ENCODE data around the gene NAV1.

DNA sequence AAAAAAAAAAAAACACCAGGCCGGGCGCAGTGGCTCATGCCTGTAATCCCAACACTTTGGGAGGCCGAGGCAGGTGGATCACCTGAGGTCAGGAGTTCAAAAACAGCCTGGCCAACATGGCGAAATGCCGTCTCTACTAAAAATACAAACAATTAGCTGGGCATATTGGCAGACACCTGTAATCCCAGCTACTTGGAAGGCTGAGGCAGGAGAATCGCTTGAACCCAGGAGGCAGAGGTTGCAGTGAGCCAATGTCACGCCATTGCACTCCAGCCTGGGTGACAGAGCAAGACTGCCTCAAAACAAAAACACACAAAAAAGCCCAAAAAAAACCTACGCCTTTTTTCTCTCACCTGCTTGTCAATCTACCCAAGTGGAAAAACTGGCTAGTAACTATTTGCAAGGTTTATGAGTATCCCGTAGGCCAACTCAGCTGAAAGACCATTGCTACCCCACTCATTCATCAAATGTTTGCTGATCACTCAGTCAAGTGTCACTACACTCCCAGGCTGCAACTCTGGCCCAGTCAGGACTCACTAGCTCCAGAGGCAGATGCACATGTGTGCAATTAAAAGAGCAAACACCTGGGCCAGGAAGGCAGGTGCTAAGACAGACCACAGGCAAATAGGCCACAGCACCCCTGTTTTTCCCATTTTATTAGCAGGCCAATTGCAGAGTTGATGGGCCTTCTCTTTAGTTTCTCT, 34.0 kb upstream of the NAV1 start:
- TF ChIP-seq, protein P1, sequence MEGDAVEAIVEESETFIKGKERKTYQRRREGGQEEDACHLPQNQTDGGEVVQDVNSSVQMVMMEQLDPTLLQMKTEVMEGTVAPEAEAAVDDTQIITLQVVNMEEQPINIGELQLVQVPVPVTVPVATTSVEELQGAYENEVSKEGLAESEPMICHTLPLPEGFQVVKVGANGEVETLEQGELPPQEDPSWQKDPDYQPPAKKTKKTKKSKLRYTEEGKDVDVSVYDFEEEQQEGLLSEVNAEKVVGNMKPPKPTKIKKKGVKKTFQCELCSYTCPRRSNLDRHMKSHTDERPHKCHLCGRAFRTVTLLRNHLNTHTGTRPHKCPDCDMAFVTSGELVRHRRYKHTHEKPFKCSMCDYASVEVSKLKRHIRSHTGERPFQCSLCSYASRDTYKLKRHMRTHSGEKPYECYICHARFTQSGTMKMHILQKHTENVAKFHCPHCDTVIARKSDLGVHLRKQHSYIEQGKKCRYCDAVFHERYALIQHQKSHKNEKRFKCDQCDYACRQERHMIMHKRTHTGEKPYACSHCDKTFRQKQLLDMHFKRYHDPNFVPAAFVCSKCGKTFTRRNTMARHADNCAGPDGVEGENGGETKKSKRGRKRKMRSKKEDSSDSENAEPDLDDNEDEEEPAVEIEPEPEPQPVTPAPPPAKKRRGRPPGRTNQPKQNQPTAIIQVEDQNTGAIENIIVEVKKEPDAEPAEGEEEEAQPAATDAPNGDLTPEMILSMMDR (IDR thresholded peaks at IDR 0.05) = no peak
- TF ChIP-seq EP300 (IDR thresholded peaks at IDR 0.05; ENCODE audit: low read depth) = no peak
